H1 (cell line): ENCODE data around the gene HACL1. TPM values are rescaled to one million over a fixed set of nuclear protein-coding genes. Genes with fewer than 3 reads are reported as not detected.

Experiments used
- ASH2L ChIP-seq: fragments of 200-600, 300-600 bp; sonication (generic); IDR thresholded peaks from one replicate; pipeline ENCODE4 v1.7.1; 2017; ENCODE audit warnings: low read length
- BCL11A ChIP-seq, 2 experiments: IDR thresholded peaks; one replicate each; pipeline ENCODE4 v1.6.1; 2011; ENCODE audit warnings: low read depth in 2 of 2, low read length in 2 of 2, mild to moderate bottlenecking in 2 of 2
- SIN3A ChIP-seq, 2 experiments: IDR thresholded peaks in 1 of 2; conservative IDR thresholded peaks in 1 of 2; 2 replicates each; pipeline ENCODE4 v1.6.1; 2011 to 2012; ENCODE audit warnings: low read length in 2 of 2, improper control_type of control experiment in 1 of 2, low read depth in 1 of 2, mild to moderate bottlenecking in 1 of 2
- TAF7 ChIP-seq: optimal IDR thresholded peaks from 2 replicates; pipeline ENCODE3; 2011; ENCODE audit warnings: low read depth, mild to moderate bottlenecking, inconsistent platforms, low read length, moderate library complexity, borderline replicate concordance
- polyA plus RNA-seq, 7 experiments: library from polyadenylated mRNA; depleted of rRNA in 3 of 7; stranded (reverse) in 5 of 7; unstranded in 2 of 7; fragments of >200 nt in 5 of 7; fragments of 200-250 nt in 2 of 7; gene quantifications; 1 replicate in 5 of 7; 2 replicates in 1 of 7; 4 replicates in 1 of 7; pipeline versions ENCODE4 v1.2.1 to v1.2.3, GENCODE V29; 2011 to 2013; ENCODE audit warnings: missing spikeins in 2 of 7, mixed read lengths in 2 of 7
- total RNA-seq: library from RNA; stranded (reverse); fragmentation: NEBNext Ultra II Directional; extraction: Animal tissue kit (Norgen Biotek cat#: 25700); gene quantifications from 2 replicates; pipeline ENCODE4 v1.2.1, GENCODE V29; 2021

The HACL1 gene
- total and polyA plus RNA-seq, 2 of the 8 experiments (the other 6 are each of a cell fraction or from before 2014, with no cell fraction given): 38.2 to 46.0 TPM

- no peak for TF ChIP-seq SIN3A (conservative IDR thresholded peaks at IDR 0.05 in 1 of 2, IDR thresholded peaks at IDR 0.05 in 1 of 2; ENCODE audit: low read depth in 1 of 2, low read length in 2 of 2)
- no peak for TF ChIP-seq BCL11A (IDR thresholded peaks at IDR 0.05; ENCODE audit: low read depth in 2 of 2, low read length in 2 of 2)
- TF ChIP-seq ASH2L: no peak
- no peak for TF ChIP-seq TAF7
Observed at GRCh38 chr3:15647611-15648167, 46.3 kb upstream of the HACL1 start (continued).
